Measurements from ENCODE around the gene SPTB. TPM values are rescaled to one million over a fixed set of nuclear protein-coding genes. Genes with fewer than 3 reads are reported as not detected.

SPTB gene
- total RNA-seq, 1 experiment from 2014 or later: 2.3 TPM

GRCh38 chr14:64732536-64733120, 147.1 kb downstream of the SPTB start:
- Mint-ChIP-seq H3K9me3 (no peaks in the 10 kb centered on the region), H3K4me3 (no peak overlapping the region), H3K27ac (no peak overlapping the region), H3K4me1 (peaks cover 24 to 29% of the 10 kb centered on the region in 2 experiments), H3K27me3 (ENCODE audit: low read depth) (no peaks in the 10 kb centered on the region), H3K36me3 (ENCODE audit: insufficient read depth in 1 of 3, low read depth in 3 of 3) (peaks cover 34 to 63% (median 60%) of the 10 kb centered on the region in 3 experiments; a peak in 6 of 7 replicates)
- H3K23ac ChIP-seq (ENCODE audit: insufficient read length, low read depth, low read length): no peak overlapping the region
- H3K4me2 ChIP-seq (ENCODE audit: insufficient read depth, insufficient read length, low read length): no peak overlapping the region
- H3K23me2 ChIP-seq (ENCODE audit: insufficient read length, low read depth, low read length, poor library complexity, severe bottlenecking): no peaks in the 10 kb centered on the region
- no peak overlapping the region for H3K27ac ChIP-seq (ENCODE audit: insufficient read length, low read depth, low read length)
- no peak for DNase-seq
- no peak overlapping the region for H4K8ac ChIP-seq (replicated peaks; ENCODE audit: insufficient read length, low read depth, low read length)
- H3K27me3 ChIP-seq (ENCODE audit: insufficient read depth, low read length): no peaks in the 10 kb centered on the region
- TF ChIP-seq CTCF (conservative IDR thresholded peaks at IDR 0.05): no peak
- H3K9me3 ChIP-seq (ENCODE audit: control insufficient read depth, low read depth, low read length): no peaks in the 10 kb centered on the region
- no peak overlapping the region for H3T11ph ChIP-seq (ENCODE audit: low read length)
- no peak overlapping the region for H3K14ac ChIP-seq (ENCODE audit: insufficient read depth, low read length)
- no peak overlapping the region for H2BK120ac ChIP-seq (ENCODE audit: low read depth, low read length, poor library complexity, severe bottlenecking)
- no peaks in the 10 kb centered on the region for H3K79me1 ChIP-seq (ENCODE audit: insufficient read depth, low read depth, low read length, poor library complexity, severe bottlenecking)
- no peaks in the 10 kb centered on the region for H3K79me2 ChIP-seq (ENCODE audit: insufficient read depth, low read length)
- H2BK12ac ChIP-seq (ENCODE audit: insufficient read length, low read depth, low read length): no peak overlapping the region
- no peaks in the 10 kb centered on the region for H4K20me1 ChIP-seq (ENCODE audit: control insufficient read depth, insufficient read depth, insufficient read length)
- no peak overlapping the region for H2BK20ac ChIP-seq (ENCODE audit: low read depth, low read length, poor library complexity, severe bottlenecking)
- no peak overlapping the region for H2BK15ac ChIP-seq (ENCODE audit: low read depth, low read length)
- no CpG with 5 or more reads among the region's 14 CpGs for WGBS (ENCODE audit: extremely low coverage, insufficient read length, low lambda C conversion rate)
- H3K18ac ChIP-seq (ENCODE audit: insufficient read length, low read depth, low read length): no peak overlapping the region
- H3K56ac ChIP-seq (ENCODE audit: insufficient read length, low read depth, low read length): no peak overlapping the region
- H3K4ac ChIP-seq (ENCODE audit: low read depth, low read length): no peak overlapping the region
- H2BK5ac ChIP-seq (ENCODE audit: insufficient read length, low read length): no peak overlapping the region
- no peak overlapping the region for H3K9ac ChIP-seq (ENCODE audit: extremely low read depth, insufficient read length, low read length)
- no peak overlapping the region for H4K5ac ChIP-seq (ENCODE audit: insufficient read length, low read depth, low read length)
- no peaks in the 10 kb centered on the region; the same call in 1 of the 2 replicates for H3K4me1 ChIP-seq (ENCODE audit: insufficient read depth, low read length)
- H2AK5ac ChIP-seq (ENCODE audit: insufficient read length, low read length): no peak overlapping the region
- no peak overlapping the region for H2AFZ ChIP-seq (ENCODE audit: low read length)
- no peak overlapping the region for H4K91ac ChIP-seq (ENCODE audit: insufficient read length, low read depth, low read length)
